GM19372 (cell line): ENCODE data around the gene C11orf58.

Experiments
- ATAC-seq: cut with Tn5 transposase; IDR thresholded peaks from one replicate; pipeline ENCODE4 v1.9.1; 2021; ENCODE audit warnings: mild to moderate bottlenecking, low read depth, moderate library complexity; ENCODE audit not compliant: unreplicated experiment

Gene C11orf58

DNA sequence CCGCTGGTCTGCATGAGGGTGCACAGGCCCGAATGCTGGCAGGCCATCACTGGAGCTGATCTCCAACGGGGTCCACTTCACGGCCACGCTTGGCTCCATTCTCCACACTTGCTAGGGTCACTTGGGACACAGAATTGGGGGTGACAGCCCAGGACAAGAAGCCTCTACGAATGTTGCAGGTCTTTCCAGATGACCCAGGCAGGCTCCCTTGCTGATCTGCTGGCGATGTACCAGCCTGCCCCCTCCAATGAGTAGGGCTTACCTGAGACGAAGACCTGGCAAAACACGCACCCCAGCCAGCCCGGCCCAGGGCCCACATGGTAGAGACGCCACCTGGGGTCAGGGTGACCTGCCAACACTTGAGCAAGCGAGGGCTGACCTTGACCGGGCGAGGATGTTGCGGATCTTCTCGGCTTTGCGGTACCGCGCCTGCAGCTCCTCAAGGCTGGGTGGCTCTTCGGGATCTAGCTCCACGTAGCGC is 44.9 kb downstream of the C11orf58 start:
- no peak for ATAC-seq

DNA sequence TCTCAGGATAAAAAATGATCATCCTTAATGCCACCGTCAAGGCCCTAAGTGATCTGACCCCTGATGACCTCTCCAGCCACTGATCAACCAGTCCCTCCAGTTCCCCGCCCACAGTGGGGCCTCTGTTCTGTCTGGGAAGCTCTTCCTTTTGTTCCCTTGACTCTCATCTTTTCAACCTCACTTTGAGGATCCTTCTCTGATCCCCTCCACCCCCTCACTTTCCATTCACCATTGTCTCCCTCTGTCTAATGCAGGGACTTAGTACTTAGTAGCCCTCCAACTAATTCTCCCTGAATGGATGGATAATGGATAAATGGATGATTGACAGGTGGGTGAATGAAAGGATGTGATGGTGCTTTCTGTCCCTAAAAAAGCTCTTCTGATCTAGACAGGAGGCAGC is 45.6 kb downstream of the C11orf58 start:
- no peak for ATAC-seq

DNA sequence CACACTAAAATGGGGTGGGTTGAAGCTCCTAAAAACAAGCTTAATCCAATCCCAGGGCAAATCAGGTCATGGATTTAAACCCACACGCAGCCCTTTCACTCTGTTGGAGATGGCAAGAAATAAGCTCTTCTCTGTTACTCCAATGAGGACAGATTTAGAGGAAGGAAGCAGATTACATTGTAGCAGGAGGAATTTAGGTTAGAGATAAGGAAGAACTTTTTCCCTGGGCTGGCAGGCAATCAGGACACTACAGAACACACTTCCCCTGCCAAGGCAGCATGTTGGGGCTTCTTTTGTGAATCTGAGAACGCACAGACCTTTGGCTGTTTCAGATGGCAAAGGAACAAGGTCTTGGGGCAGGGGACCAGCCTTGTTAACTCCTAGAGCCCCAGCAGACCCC is 46.2 kb downstream of the C11orf58 start:
- ATAC-seq, result no peak

DNA sequence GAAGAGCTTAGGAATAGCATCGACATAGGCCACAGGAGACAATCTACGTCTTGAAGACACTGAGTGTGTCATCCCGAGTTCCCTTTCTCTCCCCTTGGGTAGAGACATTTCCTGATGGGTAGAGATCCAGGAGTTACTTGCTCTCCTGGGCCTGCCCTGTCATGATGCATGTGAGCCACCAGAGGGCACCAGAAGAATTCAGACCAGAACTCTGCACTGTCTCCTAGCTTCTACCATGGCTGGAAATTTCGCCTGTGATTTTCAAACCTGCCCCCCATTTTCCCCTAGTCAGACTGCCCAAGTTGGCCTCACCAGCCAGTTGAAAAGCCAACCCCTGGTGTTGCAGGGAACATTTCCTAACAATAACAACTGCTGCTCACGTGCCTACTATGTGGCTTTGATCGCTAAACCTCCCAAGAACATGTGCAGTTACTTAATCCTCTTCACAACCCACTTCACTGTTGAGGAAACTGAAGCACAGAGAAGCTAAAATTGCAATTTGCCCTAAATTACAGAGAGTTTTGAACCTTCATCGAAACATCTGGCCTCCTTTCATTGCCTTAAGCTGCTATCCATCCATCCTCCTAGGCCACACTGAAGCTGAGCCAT is 47.2 kb downstream of the C11orf58 start:
- ATAC-seq, result peak; percentile 79

DNA sequence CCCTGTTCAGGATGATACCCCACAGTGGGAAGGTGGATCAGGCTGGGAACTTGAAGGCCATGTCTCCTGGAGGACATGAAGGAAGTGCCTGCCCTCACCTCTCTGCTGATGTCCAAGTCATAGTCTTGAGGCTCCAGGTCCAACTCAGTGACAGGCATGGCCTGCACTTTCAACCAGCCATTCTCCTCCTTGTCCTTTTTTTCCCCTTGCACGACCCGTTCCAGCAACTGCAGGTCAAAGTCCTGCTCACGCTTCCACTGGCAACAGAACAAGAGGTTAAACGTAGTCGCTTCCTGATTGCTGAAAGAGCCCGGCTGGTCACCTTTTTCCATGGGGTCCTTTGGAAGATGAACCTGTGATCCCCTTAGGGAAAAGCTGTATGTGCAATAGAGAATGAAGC is 47.7 kb downstream of the C11orf58 start:
- ATAC-seq, result no peak

DNA sequence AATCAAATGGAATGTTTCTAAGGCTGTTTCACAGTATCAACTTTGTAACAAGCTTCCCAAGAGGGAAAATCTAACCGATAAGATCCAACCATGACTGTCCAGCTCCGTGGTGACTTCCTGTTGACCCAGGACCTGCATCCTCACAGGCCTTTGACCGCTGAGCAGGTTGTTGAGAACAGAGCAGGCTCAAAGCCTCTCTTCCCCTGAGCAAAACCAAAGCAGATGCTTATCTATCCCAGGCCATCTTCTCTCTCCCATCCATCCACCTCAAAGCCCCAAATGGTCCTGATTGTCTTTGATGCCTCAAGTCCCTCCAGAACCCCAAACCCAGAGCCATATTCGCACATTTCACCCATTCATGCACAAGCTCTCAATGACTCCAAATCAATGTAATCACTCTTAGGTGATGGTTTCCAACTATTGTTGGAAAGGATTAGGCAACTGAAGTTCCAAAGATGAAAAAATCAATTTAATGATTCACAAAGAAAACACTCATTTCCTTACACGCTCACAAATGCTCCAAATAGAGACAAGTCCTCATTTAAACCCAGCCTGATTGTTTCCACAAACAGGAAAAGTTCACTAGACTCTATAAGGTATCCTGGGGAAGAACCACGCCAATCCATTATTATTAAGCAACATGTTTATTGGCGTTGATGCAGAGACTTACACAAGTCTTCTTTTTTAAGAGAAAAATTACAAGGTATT is 48.7 kb downstream of the C11orf58 start:
- ATAC-seq, result no peak

DNA sequence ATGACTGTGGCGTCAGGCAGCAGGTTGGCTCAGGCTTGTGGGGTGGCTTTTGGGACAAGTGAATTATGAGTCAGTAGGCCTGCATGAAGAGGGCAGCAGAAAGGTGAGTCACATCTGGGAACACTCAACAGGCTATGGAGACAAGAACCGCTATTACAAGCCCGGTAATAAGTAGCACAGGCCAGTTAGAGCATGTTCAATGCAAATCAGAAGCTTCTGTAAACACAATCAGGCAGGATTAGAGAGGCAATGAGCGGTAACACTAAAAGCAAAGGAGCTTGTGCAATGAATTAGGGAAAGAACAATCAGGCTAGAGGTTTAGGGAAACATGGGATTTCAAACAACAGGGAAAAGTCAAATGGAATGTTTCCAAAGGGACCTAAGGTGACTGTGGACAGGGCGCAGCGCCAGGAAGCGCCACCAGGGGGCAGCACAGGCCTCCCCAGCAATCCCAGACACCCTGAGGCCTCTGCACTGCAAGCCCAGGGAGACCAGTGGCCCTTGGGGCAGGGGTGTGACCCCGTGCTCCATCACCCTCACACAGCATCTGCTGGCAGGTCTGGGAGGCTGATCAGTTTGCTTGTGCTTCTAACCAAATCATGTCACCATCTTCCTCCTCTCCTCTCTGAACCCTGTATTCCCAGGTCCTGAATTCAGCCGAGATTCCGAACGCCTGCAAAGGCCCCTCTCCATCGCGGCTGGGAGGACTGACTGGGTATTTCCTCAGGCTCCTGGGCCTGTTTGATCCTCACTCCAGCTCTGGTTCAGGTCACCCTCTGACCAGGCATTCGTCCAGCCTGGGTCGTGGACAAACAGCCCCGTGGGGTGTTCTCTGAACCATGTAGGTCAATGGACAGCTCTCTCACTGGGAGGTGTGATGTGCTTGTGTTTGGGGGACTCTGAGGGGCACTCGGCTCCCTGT is 50.0 kb downstream of the C11orf58 start:
- peak; percentile 67 for ATAC-seq

DNA sequence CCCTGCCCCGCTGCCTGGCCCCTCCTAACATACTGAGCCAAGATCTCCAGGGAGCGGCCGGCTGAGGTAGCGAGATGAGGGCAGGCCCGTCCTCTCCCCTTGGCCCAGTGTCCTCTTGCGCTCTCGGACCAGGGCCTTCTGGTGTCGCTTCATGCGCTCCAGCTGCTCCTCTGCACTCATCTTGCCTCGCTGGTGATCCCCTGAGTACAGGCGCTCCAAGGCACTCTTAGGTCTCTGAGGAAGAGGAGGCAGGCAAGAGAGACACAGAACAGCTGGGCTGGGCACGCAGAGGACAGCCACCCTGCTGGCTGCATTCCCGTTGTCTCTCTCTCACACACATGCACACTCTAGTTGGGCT is 50.6 kb downstream of the C11orf58 start:
- no peak for ATAC-seq

DNA sequence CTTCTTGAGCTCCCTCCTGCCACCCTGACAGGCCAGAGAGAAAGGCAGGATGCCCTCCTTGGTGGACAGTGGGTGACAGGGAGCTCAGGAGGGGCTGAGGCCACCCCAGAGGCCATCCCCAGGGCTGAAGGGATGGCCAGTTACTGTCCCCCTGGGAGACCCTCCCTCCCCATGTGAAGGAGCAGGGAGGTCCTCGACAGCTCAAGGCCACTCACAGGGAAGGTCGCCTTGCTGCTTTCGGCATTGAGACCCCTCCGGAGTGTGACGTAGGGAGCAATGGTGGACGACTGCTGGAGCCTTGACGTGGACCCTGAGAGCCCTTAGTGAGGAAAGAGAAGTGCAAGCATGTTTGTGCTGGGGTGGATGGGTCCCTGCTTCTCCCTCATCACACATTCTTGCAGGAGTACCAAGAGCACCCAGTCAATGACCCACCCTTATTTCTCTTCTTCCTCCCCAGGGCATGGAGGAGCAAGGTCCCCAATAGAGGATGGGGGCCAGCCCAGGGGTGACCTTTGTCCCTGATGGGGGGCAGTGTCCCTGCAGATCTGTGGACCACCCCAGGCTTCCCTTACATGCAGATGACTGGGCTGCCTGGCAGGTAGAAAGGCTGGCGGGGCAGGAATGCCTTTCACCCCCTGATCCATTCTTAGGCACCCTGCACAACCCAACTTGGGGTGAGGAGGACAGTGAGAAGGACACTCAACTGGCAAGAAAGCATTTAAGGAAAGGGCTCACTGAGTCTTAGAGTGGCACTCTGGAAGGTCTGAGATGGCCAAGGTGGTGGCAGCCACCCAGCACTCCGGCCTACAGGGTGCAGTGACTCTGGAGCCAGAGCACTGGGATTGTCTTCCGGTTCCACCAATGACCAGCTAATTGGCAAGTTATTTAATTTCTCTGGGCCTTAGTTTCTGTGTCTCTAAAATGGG is 51.4 kb downstream of the C11orf58 start:
- no peak for ATAC-seq

DNA sequence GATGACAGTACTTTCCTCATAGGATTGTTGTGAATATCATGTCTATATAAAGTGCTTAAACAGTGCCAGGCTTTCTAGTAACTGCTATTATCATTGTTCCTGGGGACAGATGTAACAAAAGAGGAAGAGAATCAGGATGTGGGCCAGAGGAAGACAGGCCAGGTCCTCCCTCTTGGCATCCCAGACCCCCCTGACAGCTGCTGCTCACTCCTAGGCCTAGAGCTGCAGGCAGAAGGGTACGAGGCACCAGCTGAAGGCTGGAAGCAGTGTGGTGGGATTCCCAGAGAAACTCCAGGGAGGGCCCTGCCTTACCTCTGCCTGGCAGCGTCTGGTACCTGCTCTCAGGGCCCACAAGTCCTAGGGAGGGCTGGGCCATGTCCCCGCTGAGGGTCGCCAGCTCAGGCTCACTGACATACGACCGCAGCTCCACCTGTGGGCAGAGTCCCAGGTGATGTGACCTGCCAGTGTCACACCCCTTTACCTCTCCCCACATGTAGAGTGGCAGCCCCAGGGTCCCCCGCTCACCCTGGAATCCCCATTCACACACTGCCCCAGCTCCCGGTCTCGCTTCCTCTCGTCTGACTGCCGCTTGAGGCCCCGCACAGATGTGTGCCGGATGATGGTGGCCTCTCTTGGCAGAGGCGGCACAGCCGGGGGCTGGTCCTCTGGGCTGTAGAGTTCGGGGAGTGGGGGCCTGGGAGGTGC is 52.2 kb downstream of the C11orf58 start:
- ATAC-seq, result no peak

DNA sequence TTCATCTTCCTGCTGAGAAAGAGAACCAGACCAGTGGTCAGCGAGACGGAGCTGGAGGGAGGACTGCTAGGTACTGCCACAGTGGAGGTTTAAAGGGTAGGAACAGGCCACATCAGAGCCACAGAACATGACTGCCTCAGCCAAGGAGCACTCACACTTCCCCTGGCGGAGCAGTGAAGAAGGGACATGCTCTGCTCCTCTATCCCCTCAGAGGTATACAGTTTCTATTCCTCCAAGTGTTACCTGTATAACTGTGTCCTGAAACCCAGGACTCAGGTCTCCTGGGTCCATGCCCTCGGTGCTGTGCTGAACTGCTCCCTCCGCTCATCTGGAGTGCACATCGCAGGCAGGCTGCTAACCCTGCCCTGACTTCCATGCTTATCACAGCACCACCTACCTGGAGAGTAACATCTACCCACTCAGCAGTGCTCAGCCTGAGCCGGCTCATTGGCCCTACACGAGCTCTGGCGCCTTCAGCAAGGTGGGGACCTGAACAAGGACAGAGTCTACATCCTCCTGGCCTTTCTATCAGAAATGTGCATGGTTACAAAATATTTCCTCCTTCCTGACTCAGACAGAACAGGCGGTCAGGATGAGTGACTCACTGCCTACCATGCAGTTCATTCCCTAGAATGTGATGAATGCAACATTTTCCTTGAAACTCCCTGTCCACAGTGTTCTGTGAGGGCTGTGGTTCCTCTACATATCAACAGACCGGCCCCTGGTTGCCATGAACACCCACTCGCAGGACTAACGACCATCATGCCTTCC is 52.9 kb downstream of the C11orf58 start:
- no peak for ATAC-seq

DNA sequence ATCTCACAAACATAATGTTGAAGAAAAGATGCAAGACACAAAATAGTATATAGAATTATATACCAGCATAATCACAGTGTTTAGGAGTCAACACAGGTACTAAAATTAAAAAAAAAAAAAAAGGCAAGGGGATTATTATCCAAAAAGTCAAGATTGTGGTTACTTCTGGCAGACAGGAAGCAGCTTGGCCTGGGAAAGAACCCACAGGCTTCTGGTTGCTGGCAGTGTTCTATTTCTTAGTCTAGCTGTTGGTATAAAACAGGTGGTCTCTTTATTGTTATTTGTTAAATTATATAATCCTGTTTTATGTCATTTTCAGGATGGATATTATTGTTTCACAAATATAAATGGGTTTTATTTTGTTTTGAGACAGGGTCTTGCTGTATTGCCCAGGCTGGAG is 54.0 kb downstream of the C11orf58 start:
- ATAC-seq, result no peak

DNA sequence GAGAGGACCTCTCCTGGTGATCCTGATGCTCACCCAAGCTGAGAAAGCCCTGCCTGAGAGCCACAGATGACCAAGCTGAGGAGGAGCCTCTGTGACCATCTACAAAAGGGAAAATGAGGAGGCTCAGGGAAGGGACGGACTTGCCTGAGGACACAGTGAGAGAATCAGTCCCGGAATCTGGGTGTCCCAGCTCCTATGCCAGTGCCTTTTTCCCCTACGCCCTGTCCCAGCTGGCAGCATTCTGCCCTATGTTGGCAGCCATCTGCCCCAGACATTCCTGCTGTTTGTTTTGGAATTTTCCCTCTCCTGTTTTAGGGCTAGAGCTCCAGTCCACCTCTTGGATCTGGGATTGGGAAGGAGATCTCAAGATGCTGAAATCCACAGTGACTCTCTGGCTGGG is 54.6 kb downstream of the C11orf58 start:
- no peak for ATAC-seq

DNA sequence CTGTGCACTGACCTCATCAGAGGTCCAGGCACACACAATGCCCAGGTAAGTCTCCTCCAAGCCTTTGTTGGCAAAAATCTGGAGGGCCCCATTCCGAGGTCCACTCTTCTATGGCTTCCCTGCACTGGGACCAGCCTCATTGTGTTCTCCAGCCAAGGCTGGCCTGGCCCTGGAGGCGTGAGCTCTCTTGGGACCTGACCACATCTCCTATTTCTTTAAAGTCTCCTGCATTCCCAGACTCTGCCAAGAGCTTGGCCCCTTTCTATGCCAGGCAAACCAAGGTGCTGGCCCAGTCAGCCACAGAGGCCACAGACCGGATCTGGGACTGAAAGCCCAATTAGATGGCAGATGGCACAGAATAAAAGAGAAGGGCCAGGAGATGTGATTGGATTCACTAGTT is 55.1 kb downstream of the C11orf58 start:
- no peak for ATAC-seq

DNA sequence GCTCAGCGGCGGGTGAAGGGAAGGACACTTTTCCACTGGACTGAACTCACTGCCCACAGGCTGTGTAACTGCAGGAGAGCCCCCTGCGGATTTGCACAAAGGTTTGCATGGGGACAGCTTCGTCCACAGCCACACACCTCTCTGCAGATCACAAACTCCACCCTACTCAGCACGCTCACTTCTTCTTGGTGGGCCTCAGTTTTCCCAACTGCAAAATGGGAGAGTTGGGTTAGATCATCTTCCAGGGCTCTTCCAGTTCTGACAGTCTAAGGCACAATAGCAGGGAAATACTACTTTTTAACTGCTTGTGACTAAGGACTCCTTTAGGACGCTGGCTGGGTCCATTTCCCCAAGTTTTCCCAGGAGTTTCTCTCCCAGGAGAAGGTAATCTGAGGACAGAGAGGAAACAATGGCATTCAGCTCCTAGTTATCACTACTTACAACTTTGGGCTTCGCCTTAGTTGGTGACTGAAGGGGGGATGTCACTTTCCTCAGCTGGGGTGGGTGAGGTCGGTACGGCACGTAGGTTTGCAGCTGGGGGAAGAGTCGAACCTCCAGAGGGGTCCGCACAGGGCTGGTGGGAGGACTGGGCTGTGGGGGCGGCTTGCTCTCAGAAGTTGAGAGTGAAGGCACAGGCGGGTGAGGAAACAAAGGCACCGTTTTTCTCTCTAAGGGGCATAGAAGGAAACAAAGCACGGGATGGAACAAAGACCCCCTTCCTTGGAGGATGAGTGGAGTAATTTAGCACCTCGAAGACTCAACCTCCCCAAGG is 55.8 kb downstream of the C11orf58 start:
- ATAC-seq, result no peak

DNA sequence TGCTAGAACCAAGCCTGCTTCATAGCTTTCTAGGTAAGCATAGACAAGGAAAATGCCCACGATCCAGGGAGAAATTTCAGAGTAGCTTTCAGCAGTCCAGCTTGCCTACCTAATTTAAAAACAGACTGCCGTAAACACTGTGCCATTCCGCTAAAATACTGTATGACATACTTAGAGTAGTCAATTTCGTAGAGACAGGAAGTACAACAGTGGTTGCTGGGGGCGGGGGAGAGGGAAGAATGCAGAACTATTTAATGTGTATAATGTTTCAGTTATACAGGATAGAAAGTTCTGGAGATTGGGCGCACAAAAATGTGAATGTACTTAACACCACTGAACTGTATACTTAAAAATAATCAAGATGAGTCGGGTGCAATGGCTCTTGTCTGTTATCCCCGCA is 56.7 kb downstream of the C11orf58 start:
- ATAC-seq, result no peak

DNA sequence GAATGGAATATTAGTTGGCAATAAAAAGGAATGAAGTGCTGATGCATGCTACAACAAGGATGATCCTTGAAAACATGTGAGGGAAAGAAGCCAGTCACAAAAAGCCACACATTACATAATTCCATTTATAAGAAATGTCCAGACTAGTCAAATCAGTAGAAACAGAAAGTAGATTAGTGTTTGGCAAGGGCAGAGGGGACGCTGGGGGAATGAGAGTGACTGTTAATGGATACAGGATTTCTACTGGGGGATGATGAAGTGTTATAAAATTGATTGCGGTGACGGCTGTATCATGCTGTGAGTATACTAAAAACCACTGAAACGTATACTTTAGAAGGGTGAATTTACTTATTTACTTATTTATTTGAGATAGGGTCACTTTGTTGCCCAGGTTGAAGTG is 57.9 kb downstream of the C11orf58 start:
- no peak for ATAC-seq

DNA sequence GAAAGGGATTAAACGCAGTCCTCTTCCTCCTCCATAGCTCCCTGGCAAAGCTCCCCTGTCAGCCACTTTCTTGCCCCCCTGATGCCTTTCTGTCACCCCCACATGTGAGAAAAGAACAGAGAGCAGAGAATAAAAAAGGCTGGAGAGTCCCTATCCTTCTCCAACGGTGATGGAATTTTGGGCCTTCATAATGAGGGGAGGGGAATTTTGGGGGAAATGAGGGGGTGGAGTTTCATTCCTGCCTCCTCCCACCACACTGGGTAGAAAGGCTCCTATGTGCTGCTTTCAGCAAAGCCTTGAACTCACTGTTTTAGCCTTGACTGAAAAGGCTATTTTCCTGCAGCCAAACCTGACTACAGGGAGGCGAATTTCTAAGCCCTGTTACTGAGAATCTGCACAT is 59.3 kb downstream of the C11orf58 start:
- no peak for ATAC-seq
